Glutamatergic neuron (in vitro differentiated cells): ENCODE measurements around the gene PSMD1. TPM values are rescaled to one million over a fixed set of nuclear protein-coding genes. Genes with fewer than 3 reads are reported as not detected.

Experiments used
- DNase-seq: peaks from one replicate; pipeline ENCODE4 v3.0.0; 2022
- H3K27ac Mint-ChIP-seq: one replicate; pipeline ENCODE4 v1.8.0; 2020; ENCODE audit warnings: mild to moderate bottlenecking, mixed read lengths, inconsistent platforms; ENCODE audit not compliant: unreplicated experiment
- H3K27me3 Mint-ChIP-seq: one replicate; pipeline ENCODE4 v1.8.0; 2020; ENCODE audit warnings: mild to moderate bottlenecking, moderate library complexity, mixed read lengths, inconsistent platforms; ENCODE audit not compliant: unreplicated experiment
- H3K36me3 Mint-ChIP-seq: one replicate; pipeline ENCODE4 v1.8.0; 2020; ENCODE audit warnings: mild to moderate bottlenecking, mixed read lengths, inconsistent platforms; ENCODE audit not compliant: unreplicated experiment
- H3K4me1 Mint-ChIP-seq: one replicate; pipeline ENCODE4 v1.8.0; 2020; ENCODE audit warnings: mild to moderate bottlenecking, low read depth, mixed read lengths, inconsistent platforms; ENCODE audit not compliant: unreplicated experiment
- H3K4me3 Mint-ChIP-seq: one replicate; pipeline ENCODE4 v1.8.0; 2020; ENCODE audit warnings: mild to moderate bottlenecking, mixed read lengths, inconsistent platforms; ENCODE audit not compliant: unreplicated experiment
- H3K9me3 Mint-ChIP-seq: one replicate; pipeline ENCODE4 v1.8.0; 2020; ENCODE audit warnings: mild to moderate bottlenecking, moderate library complexity, mixed read lengths, inconsistent platforms; ENCODE audit not compliant: unreplicated experiment
- total RNA-seq: library from RNA; stranded (reverse); fragmentation: NEBNext Ultra II Directional; extraction: Animal tissue kit (Norgen Biotek cat#: 25700); gene quantifications from one replicate; pipeline ENCODE4 v1.2.1, GENCODE V29; 2021; ENCODE audit not compliant: unreplicated experiment
- TF ChIP-seq, protein P1 (sequence below): fragments of 200-600 bp; sonication (generic); IDR thresholded peaks from one replicate; pipeline ENCODE4 v1.5.0; 2021; ENCODE audit not compliant: partially characterized antibody, unreplicated experiment

PSMD1 gene
- total RNA-seq, 1 donor from 2014 or later = 126 TPM

DNA sequence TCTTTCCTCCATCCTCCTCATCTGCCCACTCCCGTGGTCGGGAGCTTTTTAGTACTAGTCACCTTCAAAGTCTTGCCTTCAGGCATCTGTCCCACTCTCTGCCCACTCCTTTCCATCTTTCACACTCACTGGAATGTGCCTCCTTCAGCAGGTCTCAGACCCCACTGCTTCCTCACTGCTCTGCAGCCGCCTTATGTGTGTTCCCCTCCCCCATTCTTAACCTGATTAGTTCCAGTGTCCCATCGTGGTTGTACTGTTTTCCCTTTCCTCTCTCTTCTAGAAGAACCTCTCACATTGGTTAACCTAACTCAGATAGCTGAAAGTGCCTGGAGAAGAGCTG, 144.8 kb downstream of the PSMD1 start:
- no peak overlapping the region for H3K4me3 Mint-ChIP-seq
- H3K27ac Mint-ChIP-seq = no peak overlapping the region
- peaks cover 4% of the 10 kb centered on the region for H3K9me3 Mint-ChIP-seq
- H3K4me1 Mint-ChIP-seq = peaks cover 10% of the 10 kb centered on the region
- TF ChIP-seq, protein P1, sequence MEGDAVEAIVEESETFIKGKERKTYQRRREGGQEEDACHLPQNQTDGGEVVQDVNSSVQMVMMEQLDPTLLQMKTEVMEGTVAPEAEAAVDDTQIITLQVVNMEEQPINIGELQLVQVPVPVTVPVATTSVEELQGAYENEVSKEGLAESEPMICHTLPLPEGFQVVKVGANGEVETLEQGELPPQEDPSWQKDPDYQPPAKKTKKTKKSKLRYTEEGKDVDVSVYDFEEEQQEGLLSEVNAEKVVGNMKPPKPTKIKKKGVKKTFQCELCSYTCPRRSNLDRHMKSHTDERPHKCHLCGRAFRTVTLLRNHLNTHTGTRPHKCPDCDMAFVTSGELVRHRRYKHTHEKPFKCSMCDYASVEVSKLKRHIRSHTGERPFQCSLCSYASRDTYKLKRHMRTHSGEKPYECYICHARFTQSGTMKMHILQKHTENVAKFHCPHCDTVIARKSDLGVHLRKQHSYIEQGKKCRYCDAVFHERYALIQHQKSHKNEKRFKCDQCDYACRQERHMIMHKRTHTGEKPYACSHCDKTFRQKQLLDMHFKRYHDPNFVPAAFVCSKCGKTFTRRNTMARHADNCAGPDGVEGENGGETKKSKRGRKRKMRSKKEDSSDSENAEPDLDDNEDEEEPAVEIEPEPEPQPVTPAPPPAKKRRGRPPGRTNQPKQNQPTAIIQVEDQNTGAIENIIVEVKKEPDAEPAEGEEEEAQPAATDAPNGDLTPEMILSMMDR = no peak
- DNase-seq = no peak
- H3K27me3 Mint-ChIP-seq = peaks cover 4% of the 10 kb centered on the region
- no peaks in the 10 kb centered on the region for H3K36me3 Mint-ChIP-seq

- DNase-seq = no peak
- Mint-ChIP-seq H3K27ac (no peak overlapping the region), H3K36me3 (no peaks in the 10 kb centered on the region), H3K27me3 (peaks cover 4% of the 10 kb centered on the region), H3K4me1 (peaks cover 9% of the 10 kb centered on the region), H3K4me3 (no peak overlapping the region), H3K9me3 (peaks cover 2% of the 10 kb centered on the region)
- TF ChIP-seq, protein P1 = no peak
Observed at GRCh38 chr2:231203087-231203486, 146.4 kb downstream of the PSMD1 start.

DNA sequence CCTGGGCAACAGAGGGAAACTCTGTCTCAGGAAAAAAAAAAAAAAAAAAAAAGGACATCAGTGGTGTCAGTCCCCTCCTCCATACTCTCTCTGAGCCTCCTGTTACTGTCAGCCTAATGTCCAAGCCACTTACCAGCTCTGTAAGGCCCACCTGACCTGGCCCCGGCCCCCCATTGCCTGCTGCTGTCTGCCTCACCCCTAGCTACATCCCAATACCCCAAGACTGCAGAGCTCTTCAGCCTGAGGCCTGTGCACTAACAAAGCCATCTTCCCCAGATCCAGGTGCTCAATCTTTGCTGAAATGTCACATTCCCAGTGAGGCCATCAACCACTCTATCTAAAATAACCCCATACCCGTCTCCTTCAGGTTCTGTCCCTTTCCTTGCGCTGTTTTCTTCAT, 147.5 kb downstream of the PSMD1 start:
- Mint-ChIP-seq H3K36me3 (no peaks in the 10 kb centered on the region), H3K9me3 (no peaks in the 10 kb centered on the region), H3K27me3 (peaks cover 4% of the 10 kb centered on the region), H3K4me3 (no peak overlapping the region), H3K4me1 (peaks cover 7% of the 10 kb centered on the region), H3K27ac (no peak overlapping the region)
- no peak for DNase-seq
- TF ChIP-seq, protein P1 = no peak

DNA sequence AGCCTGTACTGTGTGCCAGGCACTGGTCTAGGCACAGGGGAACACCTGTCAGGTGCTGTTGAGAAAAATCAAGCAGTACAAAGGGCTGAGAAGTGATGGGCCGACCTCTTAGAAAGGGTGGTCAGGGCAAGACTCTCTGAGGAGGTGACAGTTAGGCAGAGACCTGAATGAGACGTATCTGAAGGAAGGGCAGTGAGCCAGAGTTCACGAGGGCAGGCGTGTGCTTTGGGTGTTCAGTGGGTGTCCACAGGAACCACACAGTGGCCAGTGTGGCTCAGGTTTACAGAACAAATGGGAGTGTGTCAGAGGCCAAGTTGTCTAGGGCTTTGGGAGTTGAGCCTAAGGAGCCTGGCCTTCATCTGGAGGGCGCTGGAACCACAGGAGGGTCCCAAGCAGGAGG, 147.9 kb downstream of the PSMD1 start:
- Mint-ChIP-seq H3K27me3 (peaks cover 4% of the 10 kb centered on the region), H3K9me3 (no peaks in the 10 kb centered on the region), H3K36me3 (no peaks in the 10 kb centered on the region), H3K4me3 (no peak overlapping the region), H3K27ac (no peak overlapping the region), H3K4me1 (peaks cover 4% of the 10 kb centered on the region)
- DNase-seq = no peak
- TF ChIP-seq, protein P1 = no peak

- Mint-ChIP-seq H3K9me3 (no peaks in the 10 kb centered on the region), H3K4me3 (no peak overlapping the region), H3K36me3 (no peaks in the 10 kb centered on the region), H3K4me1 (no peaks in the 10 kb centered on the region), H3K27me3 (no peaks in the 10 kb centered on the region), H3K27ac (no peak overlapping the region)
- DNase-seq = no peak
- TF ChIP-seq, protein P1 = no peak
Observed at GRCh38 chr2:231207734-231208133, 151.1 kb downstream of the PSMD1 start.
